Measurements from ENCODE around the gene CCDC68. TPM values are rescaled to one million over a fixed set of nuclear protein-coding genes. Genes with fewer than 3 reads are reported as not detected.

Gene CCDC68
- total and polyA plus RNA-seq, 2 of the 4 experiments (the other 2 are of a cell fraction), result 0.46 to 0.54 TPM

DNA sequence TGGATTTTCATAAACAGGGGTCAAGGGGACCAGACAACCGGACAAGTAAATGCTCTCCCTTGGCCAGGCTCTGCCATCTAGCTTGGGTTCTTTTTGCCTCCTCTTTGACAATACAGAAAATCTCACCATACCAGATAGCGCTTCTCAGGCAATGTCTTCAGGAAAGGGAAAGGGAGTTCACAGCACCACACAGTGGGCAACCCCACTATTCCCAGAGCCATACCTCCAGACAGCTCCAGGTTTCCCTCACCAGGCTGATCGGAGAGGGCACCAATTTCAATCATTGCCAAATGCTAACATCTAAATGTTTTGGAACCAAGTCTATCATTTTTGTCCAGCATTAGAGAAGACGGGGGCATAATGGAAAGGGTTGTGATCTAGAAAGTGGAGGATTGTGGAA, 28.1 kb downstream of the CCDC68 start:
- Histone ChIP-seq H3K18ac (ENCODE audit: low read depth, low read length) (no peak overlapping the region), H4K91ac (ENCODE audit: insufficient read depth, low read depth, low read length) (no peak overlapping the region), H3K27me3 (ENCODE audit: control insufficient read depth, insufficient read depth, low read length) (no peaks in the 10 kb centered on the region), H2AFZ (replicated peaks; ENCODE audit: low read length, poor library complexity) (no peak overlapping the region), H4K8ac (ENCODE audit: low read depth in 2 of 2, low read length in 2 of 2) (no peak overlapping the region), H3K9me3 (ENCODE audit: control insufficient read depth, insufficient read depth, low read length) (peaks cover 3% of the 10 kb centered on the region), H3K14ac (replicated peaks; ENCODE audit: low read depth, low read length) (no peak overlapping the region), H2AK5ac (ENCODE audit: low read depth, low read length) (no peak overlapping the region; the same call in 1 of the 2 replicates), H2BK5ac (ENCODE audit: low read depth, low read length, poor library complexity, severe bottlenecking) (no peak overlapping the region), H4K5ac (ENCODE audit: low read depth, low read length) (no peak overlapping the region), H3K36me3 (ENCODE audit: control insufficient read depth, insufficient read depth, low read length) (peaks cover 7% of the 10 kb centered on the region), H3K79me1 (ENCODE audit: low read depth in 1 of 2, low read length in 2 of 2) (no peaks in the 10 kb centered on the region), H2AK9ac (replicated peaks; ENCODE audit: low read depth, low read length, poor library complexity) (no peak overlapping the region), H3K9me1 (ENCODE audit: insufficient read depth, low read length) (peaks cover 6% of the 10 kb centered on the region; the same call in 1 of the 2 replicates), H2BK20ac (ENCODE audit: low read depth, low read length) (no peak overlapping the region), H3K4me3 (ENCODE audit: insufficient read depth, low read depth, low read length) (no peak overlapping the region), H3K4me1 (ENCODE audit: control insufficient read depth, insufficient read depth, low read length) (no peaks in the 10 kb centered on the region), H3K4me2 (ENCODE audit: low read depth, low read length) (no peak overlapping the region), H2BK120ac (ENCODE audit: low read depth, low read length) (no peak overlapping the region), H3K56ac (ENCODE audit: extremely low read depth, insufficient read depth, low read length) (no peak overlapping the region), H3K4ac (ENCODE audit: low read depth, low read length) (no peak overlapping the region), H3K23ac (ENCODE audit: low read depth, low read length) (no peak overlapping the region), H2BK15ac (ENCODE audit: low read depth, low read length) (no peak overlapping the region), H4K20me1 (ENCODE audit: insufficient read depth, low read length) (no peaks in the 10 kb centered on the region), H3K27ac (ENCODE audit: insufficient read depth, low read length) (no peak overlapping the region), H3K9ac (ENCODE audit: low read depth, low read length) (no peak overlapping the region)
- POLR2A ChIA-PET (ENCODE audit: unreplicated experiment), result no interaction called here
- WGBS, 2 experiments (ENCODE audit: extremely low coverage in 2 of 2, insufficient read length in 1 of 2), result no CpG with 5 or more reads among the region's 4 CpGs
- in situ Hi-C loops (cut with MboI; ENCODE audit: low sequenced_read_pairs) (no loop called here), intact Hi-C loops (cut with micrococcal nuclease) (no loop called here), dilution Hi-C loops (cut with HindIII; ENCODE audit: low sequenced_read_pairs, unreplicated experiment) (no loop called here)
- BruUV-seq (replicated peaks), result no TSS peak
- TF ChIP-seq FOS (IDR thresholded peaks at IDR 0.05; ENCODE audit: low read depth, low read length) (no peak), CEBPB (IDR thresholded peaks at IDR 0.05; ENCODE audit: low read depth, low read length) (no peak), ELK1 (IDR thresholded peaks at IDR 0.05; ENCODE audit: borderline replicate concordance, low read depth, low read length) (no peak), NFE2L2 (IDR thresholded peaks at IDR 0.05; ENCODE audit: low read depth, low read length) (no peak), MAFK (IDR thresholded peaks at IDR 0.05; ENCODE audit: low read depth, low read length) (no peak), CHD1 (IDR thresholded peaks at IDR 0.05; ENCODE audit: low read depth, low read length) (no peak), MXI1 (IDR thresholded peaks at IDR 0.05; ENCODE audit: borderline replicate concordance, low read depth, low read length) (no peak), RCOR1 (IDR thresholded peaks at IDR 0.05; ENCODE audit: insufficient replicate concordance, low read length) (no peak)
- DNase-seq (no peak), ATAC-seq (ENCODE audit: low read depth) (no peak)
- CTCF ChIA-PET, result interaction anchor here (1.2 kb wide), 1 partner anchor 29 kb away, joined by 4 read pairs; no protein-coding TSS in a partner anchor

All from IMR-90 (cell line).